Gastroesophageal sphincter (tissue), 3 donors: Measurements from ENCODE around the gene CHD6.

Experiments used
- POLR2AphosphoS5 ChIP-seq: sonication (generic); formaldehyde crosslinking; IDR thresholded peaks from one replicate; pipeline ENCODE4 v1.6.1; 2017; ENCODE audit warnings: antibody characterized with exemption
- TF ChIP-seq, protein P1 (sequence below), 4 experiments: fragments of 200-600 bp in 2 of 4; fragments of 450-650 bp in 2 of 4; sonication (generic) in 1 of 4; IDR thresholded peaks; one replicate each; pipeline ENCODE4 v1.5.1; 2017 to 2019; ENCODE audit warnings: antibody characterized with exemption in 4 of 4, mild to moderate bottlenecking in 2 of 4, moderate library complexity in 2 of 4

GRCh38 chr20:41613321-41613720 is 4.9 kb downstream of the CHD6 start:
- TF ChIP-seq, protein P1, sequence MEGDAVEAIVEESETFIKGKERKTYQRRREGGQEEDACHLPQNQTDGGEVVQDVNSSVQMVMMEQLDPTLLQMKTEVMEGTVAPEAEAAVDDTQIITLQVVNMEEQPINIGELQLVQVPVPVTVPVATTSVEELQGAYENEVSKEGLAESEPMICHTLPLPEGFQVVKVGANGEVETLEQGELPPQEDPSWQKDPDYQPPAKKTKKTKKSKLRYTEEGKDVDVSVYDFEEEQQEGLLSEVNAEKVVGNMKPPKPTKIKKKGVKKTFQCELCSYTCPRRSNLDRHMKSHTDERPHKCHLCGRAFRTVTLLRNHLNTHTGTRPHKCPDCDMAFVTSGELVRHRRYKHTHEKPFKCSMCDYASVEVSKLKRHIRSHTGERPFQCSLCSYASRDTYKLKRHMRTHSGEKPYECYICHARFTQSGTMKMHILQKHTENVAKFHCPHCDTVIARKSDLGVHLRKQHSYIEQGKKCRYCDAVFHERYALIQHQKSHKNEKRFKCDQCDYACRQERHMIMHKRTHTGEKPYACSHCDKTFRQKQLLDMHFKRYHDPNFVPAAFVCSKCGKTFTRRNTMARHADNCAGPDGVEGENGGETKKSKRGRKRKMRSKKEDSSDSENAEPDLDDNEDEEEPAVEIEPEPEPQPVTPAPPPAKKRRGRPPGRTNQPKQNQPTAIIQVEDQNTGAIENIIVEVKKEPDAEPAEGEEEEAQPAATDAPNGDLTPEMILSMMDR (IDR thresholded peaks at IDR 0.05), result no peak
- no peak for TF ChIP-seq POLR2AphosphoS5
